Epidermal melanocyte (primary cell): Measurements from ENCODE around the gene ANLN.
"Not testable (repeated sequence)": the region's sequence is repeated elsewhere in the genome, so short reads cannot be mapped to it uniquely, and the experiment has no call there.

ENCODE experiments used
- DNase-seq: peaks from one replicate; pipeline ENCODE4 v3.0.0; 2011; ENCODE audit warnings: low spot score; ENCODE audit not compliant: insufficient read length

Gene ANLN

GRCh38 chr7:36466001-36466400 is 76.3 kb downstream of the ANLN start:
- not testable (repeated sequence) for DNase-seq

GRCh38 chr7:36468370-36469101 is 78.9 kb downstream of the ANLN start:
- no peak for DNase-seq

GRCh38 chr7:36469236-36469635 is 79.6 kb downstream of the ANLN start:
- DNase-seq: no peak

GRCh38 chr7:36472141-36472729 is 82.6 kb downstream of the ANLN start:
- DNase-seq: no peak

GRCh38 chr7:36473454-36474282 is 84.0 kb downstream of the ANLN start:
- no peak for DNase-seq

GRCh38 chr7:36474283-36475010 is 84.8 kb downstream of the ANLN start:
- DNase-seq: no peak

- no peak for DNase-seq
Observed at GRCh38 chr7:36475011-36475342, 85.3 kb downstream of the ANLN start.

- no peak for DNase-seq
Observed at GRCh38 chr7:36475381-36475780, 85.7 kb downstream of the ANLN start.

- DNase-seq: no peak
Observed at GRCh38 chr7:36478745-36479144, 89.1 kb downstream of the ANLN start.

GRCh38 chr7:36483853-36484252 is 94.2 kb downstream of the ANLN start:
- not testable (repeated sequence) for DNase-seq

GRCh38 chr7:36484265-36484664 is 94.6 kb downstream of the ANLN start:
- DNase-seq: no peak

- DNase-seq: no peak
Observed at GRCh38 chr7:36486336-36486735, 96.7 kb downstream of the ANLN start.

GRCh38 chr7:36487756-36488336 is 98.2 kb downstream of the ANLN start:
- peak; percentile 40 for DNase-seq

- DNase-seq: not testable (repeated sequence)
Observed at GRCh38 chr7:36488672-36489071, 99.0 kb downstream of the ANLN start.

GRCh38 chr7:36490419-36490830 is 100.8 kb downstream of the ANLN start:
- no peak for DNase-seq

GRCh38 chr7:36491317-36491716 is 101.7 kb downstream of the ANLN start:
- no peak for DNase-seq

- no peak for DNase-seq
Observed at GRCh38 chr7:36496576-36496975, 106.9 kb downstream of the ANLN start.

- not testable (repeated sequence) for DNase-seq
Observed at GRCh38 chr7:36497176-36497575, 107.5 kb downstream of the ANLN start.

- DNase-seq: no peak
Observed at GRCh38 chr7:36497775-36498174, 108.1 kb downstream of the ANLN start.
